ENCODE measurements around the gene NAV2.
A peak's percentile ranks its signal among the peaks of the same experiment; 100 is the strongest.

The NAV2 gene

DNA sequence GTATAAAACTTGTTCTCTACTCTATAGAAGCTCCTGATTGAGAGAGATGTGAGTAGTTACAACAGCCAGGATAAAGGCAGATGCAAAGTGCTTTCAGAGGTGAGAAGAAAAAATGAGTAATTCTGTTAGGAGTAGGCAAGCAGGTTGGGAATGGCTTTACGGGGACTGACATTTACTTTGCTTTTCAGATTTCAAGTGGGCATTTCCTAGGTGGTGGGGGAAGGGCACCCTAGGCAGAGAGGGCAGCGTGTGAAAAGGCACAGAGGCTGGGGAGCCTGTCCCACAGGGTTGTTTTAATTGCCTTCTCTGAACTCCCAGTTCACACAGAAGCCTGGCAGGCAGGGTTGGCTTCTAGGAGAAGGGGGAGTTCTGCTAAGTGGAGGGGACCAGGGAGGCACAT is 106.5 kb downstream of the NAV2 start:
- no peak for FAIRE-seq

GRCh38 chr11:19820100-19820499 is 107.5 kb downstream of the NAV2 start:
- FAIRE-seq: no peak
- DNase-seq (ENCODE audit: extremely low spot score, insufficient read length, low read depth): no peak

More for the DNA sequence above, 106.5 kb downstream of the NAV2 start:
- no peak for DNase-seq (ENCODE audit: extremely low spot score, insufficient read length, low read depth)

GRCh38 chr11:19821412-19821875 is 108.8 kb downstream of the NAV2 start:
- no peak for FAIRE-seq
- DNase-seq (ENCODE audit: extremely low spot score, insufficient read length, low read depth): no peak

DNA sequence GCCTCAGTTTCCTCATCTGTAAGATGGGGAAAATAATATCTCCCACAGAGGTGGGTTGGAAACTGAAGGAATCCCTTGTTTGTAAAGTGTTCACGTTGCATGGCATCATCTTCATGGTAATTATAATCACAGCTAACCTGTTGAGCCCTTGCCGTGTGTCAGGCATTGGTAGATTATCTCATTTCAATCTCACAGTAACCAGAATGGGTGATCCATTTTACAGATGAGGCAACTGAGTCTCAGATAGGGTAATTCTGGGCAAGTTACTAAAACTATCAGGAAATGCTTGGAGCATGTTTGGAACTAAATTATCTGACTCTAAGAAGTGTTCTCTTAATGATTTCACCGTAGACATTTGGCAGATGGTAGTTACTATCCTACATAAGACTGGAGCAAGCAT is 109.4 kb downstream of the NAV2 start:
- FAIRE-seq: no peak
- no peak for DNase-seq (ENCODE audit: extremely low spot score, insufficient read length, low read depth)

GRCh38 chr11:19822531-19822930 is 109.9 kb downstream of the NAV2 start:
- no peak for DNase-seq (ENCODE audit: extremely low spot score, insufficient read length, low read depth)
- no peak for FAIRE-seq

GRCh38 chr11:19826606-19827005 is 114.0 kb downstream of the NAV2 start:
- DNase-seq (ENCODE audit: extremely low spot score, insufficient read length, low read depth) (no peak), FAIRE-seq (no peak)

DNA sequence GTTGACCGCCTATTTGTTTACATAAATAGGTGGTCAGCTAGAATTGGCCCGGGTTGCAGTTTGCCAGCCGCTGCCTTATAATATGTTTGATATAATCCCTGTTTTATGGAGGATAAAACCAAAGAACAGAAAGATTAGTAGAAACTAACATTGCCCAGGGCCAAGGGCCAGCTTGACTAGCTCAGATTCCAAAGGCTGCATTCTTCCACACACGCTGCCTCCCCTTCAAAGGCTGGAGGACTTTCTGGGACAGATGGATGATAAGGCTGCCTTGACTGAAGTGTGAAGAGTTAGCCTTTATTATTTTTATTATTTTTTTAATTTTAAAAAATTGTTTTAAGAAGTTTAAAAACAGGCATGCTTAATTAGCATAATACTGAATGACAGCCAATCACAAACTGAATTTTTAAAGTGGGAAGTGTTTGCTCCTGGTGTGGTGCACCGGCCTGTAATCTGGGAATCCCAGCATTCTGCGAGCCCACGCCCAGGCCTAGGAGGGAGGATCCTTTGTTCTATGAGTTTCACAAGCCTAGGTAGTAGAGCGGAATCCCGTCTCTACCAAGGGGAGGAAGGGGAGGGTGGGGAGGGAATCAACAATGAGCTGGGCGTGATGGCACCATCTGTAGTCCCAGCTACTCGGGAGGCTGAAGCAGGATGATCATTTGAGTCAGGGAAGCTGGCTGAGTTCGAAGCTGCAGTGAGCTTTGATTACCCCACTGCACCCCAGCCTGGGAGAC is 114.9 kb downstream of the NAV2 start:
- FAIRE-seq (no peak), DNase-seq (ENCODE audit: extremely low spot score, insufficient read length, low read depth) (no peak)

GRCh38 chr11:19828382-19829108 is 115.9 kb downstream of the NAV2 start:
- FAIRE-seq: peak; percentile 60
- no peak for DNase-seq (ENCODE audit: extremely low spot score, insufficient read length, low read depth)

- FAIRE-seq (peak; percentile 12), DNase-seq (ENCODE audit: extremely low spot score, insufficient read length, low read depth) (no peak)
Measured at GRCh38 chr11:19829109-19829837, 116.6 kb downstream of the NAV2 start.

- FAIRE-seq: no peak
- DNase-seq (ENCODE audit: extremely low spot score, insufficient read length, low read depth): no peak
Measured at GRCh38 chr11:19832086-19832750, 119.6 kb downstream of the NAV2 start.

DNA sequence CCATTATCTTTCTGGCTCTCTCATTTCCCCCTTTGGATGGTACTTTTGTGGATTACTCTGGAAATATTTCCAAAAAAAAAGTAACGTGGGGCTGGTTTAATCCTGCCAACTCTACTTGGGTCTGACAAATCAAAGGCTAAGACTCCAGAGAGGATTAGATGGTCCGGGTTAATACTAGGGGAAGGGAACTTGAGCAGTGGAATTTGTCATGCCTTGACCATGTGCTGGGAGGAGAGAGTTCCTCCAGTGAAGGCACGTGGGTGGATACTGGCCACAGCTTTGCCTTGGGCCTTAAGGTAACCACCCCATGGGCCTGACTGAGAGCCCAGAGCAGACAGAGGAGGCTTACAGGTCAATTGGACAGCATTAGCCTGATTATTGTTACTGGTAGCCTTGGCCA is 120.3 kb downstream of the NAV2 start:
- FAIRE-seq: no peak
- no peak for DNase-seq (ENCODE audit: extremely low spot score, insufficient read length, low read depth)

DNA sequence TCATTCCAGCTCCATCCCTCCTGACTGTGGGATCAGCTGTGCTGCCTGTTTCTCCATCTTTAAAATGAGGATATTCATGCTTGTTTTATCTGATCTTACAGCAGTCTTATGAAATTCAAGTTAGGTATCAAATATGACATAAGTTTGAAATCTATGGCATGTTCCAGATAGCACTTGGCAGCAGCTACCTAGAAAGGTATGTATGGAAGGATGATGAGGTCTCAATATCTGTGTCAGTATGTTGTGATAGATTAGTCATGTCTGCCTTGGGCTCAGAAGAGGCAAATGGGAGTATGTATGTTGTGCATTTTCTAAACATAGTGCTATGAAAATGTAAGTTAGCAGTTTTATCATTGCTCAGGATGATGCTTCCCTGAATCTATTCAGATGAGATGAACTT is 122.1 kb downstream of the NAV2 start:
- FAIRE-seq (no peak), DNase-seq (ENCODE audit: extremely low spot score, insufficient read length, low read depth) (no peak)

DNA sequence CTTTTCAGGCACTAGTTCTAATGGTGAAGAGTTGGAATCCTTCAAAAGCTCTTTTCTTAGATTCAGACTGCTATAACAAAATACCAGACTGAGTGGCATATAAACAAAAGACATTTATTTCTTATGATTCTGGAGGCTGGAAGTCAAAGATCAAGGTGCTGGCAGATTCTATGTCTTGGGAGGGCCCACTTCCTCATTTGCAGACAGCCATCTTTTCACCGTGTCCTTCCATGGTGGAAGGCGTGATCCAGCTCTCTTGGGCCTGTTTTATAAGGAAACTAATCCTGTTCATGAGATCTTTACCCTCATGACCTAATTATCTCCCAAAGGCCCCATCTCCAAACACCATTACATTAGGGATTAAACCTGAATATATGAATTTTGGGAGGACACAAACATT is 124.0 kb downstream of the NAV2 start:
- no peak for FAIRE-seq
- DNase-seq (ENCODE audit: extremely low spot score, insufficient read length, low read depth): no peak

DNA sequence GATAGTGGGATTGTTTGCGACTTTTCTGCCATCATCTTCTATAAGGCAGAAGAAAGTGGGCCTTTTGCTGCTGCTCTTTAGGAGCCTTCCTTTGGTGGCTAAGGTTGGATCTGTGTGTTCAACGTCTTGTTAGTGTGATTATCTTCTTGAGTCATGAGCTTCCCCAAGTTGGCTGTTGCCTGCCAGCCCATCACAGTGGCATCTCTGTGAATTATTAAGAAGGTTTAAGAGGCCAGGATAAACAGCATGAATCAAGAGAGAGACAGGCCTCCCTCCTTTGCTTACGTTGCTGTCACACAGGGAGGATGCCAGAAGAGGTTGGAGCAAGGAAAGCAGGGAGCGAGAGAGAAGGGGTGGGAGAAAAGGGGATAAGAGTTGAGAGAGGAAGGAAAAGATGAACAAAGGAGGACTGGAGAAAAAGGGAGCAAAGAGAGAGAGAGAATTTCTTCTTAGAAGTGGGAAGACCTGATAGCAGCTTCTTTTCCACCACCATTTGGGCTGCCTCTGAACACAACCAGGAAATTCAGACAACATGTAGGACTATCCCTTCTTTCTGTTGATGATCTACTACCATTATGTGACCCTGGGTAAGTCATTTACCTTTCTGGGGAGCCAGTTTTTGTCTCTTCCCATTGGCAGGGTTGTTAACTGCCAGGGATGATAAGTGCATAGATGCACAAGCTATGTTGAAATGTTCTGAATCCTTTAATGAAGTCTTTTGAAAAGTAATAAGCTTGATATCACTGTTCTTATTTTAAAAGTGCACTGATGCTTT is 126.5 kb downstream of the NAV2 start:
- FAIRE-seq (no peak), DNase-seq (ENCODE audit: extremely low spot score, insufficient read length, low read depth) (no peak)

DNA sequence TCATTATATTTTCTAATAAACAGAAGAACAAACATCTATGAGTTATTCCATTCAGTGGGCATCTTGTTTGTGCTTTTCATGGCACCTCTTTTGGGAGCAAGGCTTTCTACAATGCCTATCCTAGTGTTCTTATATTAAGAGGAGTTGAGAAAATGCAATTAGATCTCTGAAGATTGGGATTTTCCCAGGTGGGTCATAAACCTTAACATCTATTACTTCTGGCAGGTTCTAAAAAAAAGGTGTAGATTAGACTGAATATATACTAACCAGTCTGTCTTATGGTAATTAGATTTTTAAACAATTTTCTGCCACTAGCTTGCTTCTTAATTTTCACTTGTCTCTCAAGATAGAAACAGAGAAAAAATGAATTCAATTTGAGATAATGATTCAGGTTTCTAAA is 128.3 kb downstream of the NAV2 start:
- DNase-seq (ENCODE audit: extremely low spot score, insufficient read length, low read depth) (no peak), FAIRE-seq (no peak)

- FAIRE-seq: no peak
- no peak for DNase-seq (ENCODE audit: extremely low spot score, insufficient read length, low read depth)
Measured at GRCh38 chr11:19842505-19842904, 129.9 kb downstream of the NAV2 start.

DNA sequence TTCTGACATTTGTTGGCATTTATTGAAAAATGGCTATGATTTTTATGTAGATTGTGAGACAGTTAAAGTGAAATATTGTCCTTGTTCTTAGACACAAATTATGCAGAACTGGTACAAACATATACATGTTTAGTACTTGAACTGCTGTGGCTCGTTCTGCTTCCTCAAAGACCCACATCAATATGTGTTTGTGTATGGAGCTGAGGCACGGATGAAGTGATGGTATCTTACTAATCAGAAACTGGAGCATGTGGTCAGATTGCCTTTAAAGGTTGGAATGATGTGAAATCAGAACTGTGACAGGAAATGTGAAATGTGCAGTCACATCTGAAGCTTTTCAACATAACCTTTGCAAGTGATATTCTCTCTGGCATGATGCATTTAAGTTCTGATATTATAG is 130.4 kb downstream of the NAV2 start:
- FAIRE-seq: no peak
- DNase-seq (ENCODE audit: extremely low spot score, insufficient read length, low read depth): no peak

GRCh38 chr11:19844012-19844411 is 131.4 kb downstream of the NAV2 start:
- DNase-seq (ENCODE audit: extremely low spot score, insufficient read length, low read depth) (no peak), FAIRE-seq (no peak)

DNA sequence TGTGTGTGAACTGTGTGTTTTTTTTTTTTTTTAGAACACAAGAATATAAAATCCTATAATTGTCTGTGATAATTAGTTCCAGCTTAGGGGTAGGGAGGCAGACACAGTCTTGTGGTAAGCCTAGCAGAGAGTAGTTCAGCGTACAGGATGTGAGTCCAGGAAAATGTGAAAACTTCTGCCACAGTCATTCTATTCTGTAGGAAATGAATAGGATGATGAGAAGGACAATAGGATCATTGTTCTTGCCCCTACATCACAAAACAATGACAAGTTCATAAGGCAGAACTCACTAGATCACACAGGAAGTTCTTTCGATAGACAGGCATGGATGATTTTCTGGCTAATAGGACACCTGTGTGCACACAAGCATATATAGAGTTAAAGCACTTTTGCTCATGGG is 132.2 kb downstream of the NAV2 start:
- FAIRE-seq (no peak), DNase-seq (ENCODE audit: extremely low spot score, insufficient read length, low read depth) (no peak)

GRCh38 chr11:19845626-19846025 is 133.0 kb downstream of the NAV2 start:
- no peak for FAIRE-seq
- no peak for DNase-seq (ENCODE audit: extremely low spot score, insufficient read length, low read depth)

Measured in GM18507 (cell line).